Endothelial cell of umbilical vein (primary cell): ENCODE results near the gene LYZL1.

ENCODE experiments used
- EZH2 ChIP-seq: IDR thresholded peaks from 2 replicates; pipeline ENCODE4 v1.6.1; 2012; ENCODE audit warnings: borderline replicate concordance, low read depth, mild to moderate bottlenecking, moderate library complexity, low read length, inconsistent platforms; ENCODE audit not compliant: severe bottlenecking
- MYC ChIP-seq: IDR thresholded peaks from one replicate; pipeline ENCODE4 v1.6.1; 2011; ENCODE audit warnings: mild to moderate bottlenecking, low read depth, low read length
- POLR2A ChIP-seq: IDR thresholded peaks from 2 replicates; pipeline ENCODE4 v1.6.1; 2012; ENCODE audit warnings: low read depth, mild to moderate bottlenecking, control low read depth, low read length
- TF ChIP-seq, protein P1 (sequence below), 2 donors: IDR thresholded peaks; 1 replicate in 1 of 2; 2 replicates in 1 of 2; pipeline ENCODE4 v1.5.1; 2011; ENCODE audit warnings: low read length in 2 of 2, mild to moderate bottlenecking in 2 of 2, moderate library complexity in 2 of 2, control low read depth in 1 of 2, inconsistent platforms in 1 of 2, low read depth in 1 of 2; ENCODE audit not compliant: insufficient read depth in 1 of 2; ENCODE audit errors: extremely low read depth in 1 of 2
- TF ChIP-seq, protein P2 (sequence below): IDR thresholded peaks from 2 replicates; pipeline ENCODE4 v1.6.1; 2011; ENCODE audit not compliant: insufficient read depth, insufficient read length

- TF ChIP-seq, protein P1, sequence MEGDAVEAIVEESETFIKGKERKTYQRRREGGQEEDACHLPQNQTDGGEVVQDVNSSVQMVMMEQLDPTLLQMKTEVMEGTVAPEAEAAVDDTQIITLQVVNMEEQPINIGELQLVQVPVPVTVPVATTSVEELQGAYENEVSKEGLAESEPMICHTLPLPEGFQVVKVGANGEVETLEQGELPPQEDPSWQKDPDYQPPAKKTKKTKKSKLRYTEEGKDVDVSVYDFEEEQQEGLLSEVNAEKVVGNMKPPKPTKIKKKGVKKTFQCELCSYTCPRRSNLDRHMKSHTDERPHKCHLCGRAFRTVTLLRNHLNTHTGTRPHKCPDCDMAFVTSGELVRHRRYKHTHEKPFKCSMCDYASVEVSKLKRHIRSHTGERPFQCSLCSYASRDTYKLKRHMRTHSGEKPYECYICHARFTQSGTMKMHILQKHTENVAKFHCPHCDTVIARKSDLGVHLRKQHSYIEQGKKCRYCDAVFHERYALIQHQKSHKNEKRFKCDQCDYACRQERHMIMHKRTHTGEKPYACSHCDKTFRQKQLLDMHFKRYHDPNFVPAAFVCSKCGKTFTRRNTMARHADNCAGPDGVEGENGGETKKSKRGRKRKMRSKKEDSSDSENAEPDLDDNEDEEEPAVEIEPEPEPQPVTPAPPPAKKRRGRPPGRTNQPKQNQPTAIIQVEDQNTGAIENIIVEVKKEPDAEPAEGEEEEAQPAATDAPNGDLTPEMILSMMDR (IDR thresholded peaks at IDR 0.05; ENCODE audit: extremely low read depth in 1 of 2, insufficient read depth in 1 of 2, low read depth in 1 of 2, low read length in 2 of 2): no peak
- no peak for TF ChIP-seq EZH2
- no peak for TF ChIP-seq POLR2A
- TF ChIP-seq, protein P2, sequence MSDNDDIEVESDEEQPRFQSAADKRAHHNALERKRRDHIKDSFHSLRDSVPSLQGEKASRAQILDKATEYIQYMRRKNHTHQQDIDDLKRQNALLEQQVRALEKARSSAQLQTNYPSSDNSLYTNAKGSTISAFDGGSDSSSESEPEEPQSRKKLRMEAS: no peak
- TF ChIP-seq MYC: no peak
Measured at GRCh38 chr10:29246449-29246848, 42.4 kb upstream of the LYZL1 start.
